ELF-1 (cell line): ENCODE data around the gene ADGRD1.

Experiments
- DNase-seq: peaks from one replicate; pipeline ENCODE4 v3.0.0-alpha.2; 2016; ENCODE audit warnings: low read depth, low spot score

The ADGRD1 gene

DNA sequence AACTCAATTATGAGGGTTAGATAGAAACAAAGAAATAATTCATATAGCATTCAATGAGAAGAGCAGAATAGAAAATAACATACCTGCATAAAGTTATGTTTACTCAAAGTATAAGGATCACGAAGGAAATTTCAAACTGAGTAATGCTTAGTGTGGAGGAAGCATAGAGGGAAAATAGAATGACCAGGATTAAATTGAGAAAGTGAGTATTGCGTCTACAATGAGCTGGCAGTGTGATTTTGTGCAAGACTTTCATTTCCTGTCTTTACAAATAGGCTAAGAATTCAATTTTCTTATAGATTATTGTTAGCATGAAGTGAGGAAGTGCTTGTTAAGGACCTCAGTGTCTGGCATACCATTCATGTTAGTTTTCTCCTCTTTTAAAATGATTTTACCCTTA lies 12.0 kb downstream of the ADGRD1 start:
- DNase-seq = no peak

DNA sequence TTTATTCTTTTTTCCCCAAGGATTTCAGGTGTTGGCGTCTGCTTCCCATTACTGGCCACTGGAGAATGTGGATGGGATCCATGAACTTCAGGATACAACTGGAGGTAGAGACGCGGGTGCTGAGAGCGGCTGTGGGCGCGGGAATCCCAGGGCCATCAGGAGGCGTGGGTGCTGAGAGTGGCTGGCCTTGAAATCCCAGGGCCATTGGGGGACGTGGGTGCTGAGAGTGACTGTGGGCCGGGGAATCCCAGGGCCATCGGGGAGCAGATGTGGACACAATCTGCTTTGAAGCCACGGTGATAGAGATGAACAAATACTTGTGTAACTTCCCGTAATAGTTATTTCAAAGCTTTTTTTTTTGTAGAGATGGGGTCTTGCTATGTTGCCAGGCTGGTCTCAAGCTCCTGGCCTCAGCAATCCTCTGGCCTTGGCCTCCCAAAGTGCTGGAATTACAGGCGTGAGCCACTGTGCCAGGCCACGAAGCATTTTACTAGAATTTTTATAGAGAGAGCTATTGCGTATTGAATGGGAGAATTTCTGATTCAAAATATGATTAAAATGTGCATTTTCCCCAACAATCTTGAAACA lies 12.8 kb downstream of the ADGRD1 start:
- DNase-seq = no peak

- DNase-seq = no peak
Measured at GRCh38 chr12:130967636-130968035, 13.9 kb downstream of the ADGRD1 start.

GRCh38 chr12:130968611-130969010 lies 14.9 kb downstream of the ADGRD1 start:
- no peak for DNase-seq

GRCh38 chr12:130969223-130969622 lies 15.5 kb downstream of the ADGRD1 start:
- DNase-seq = no peak

- DNase-seq = no peak
Measured at GRCh38 chr12:130970165-130970907, 16.6 kb downstream of the ADGRD1 start.

- DNase-seq = no peak
Measured at GRCh38 chr12:130970908-130971233, 17.2 kb downstream of the ADGRD1 start.

GRCh38 chr12:130971925-130972585 lies 18.3 kb downstream of the ADGRD1 start:
- no peak for DNase-seq

DNA sequence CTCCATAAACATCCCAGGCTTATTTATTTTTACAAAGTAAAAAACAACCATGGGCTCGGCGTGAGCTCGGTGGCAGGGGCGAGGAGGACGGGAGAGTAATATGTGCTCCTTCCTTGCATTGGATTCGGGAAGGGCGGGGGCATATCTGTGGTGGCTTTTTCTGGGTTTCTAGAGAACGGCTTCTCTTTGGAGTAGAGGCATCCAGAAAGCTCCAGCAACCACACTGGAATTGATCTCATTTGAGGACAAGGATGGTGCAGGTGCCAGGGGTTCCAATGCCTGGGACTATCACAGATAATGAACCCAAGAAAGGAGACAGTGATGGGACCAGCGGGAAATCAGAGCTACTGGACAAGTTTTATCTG lies 18.9 kb downstream of the ADGRD1 start:
- DNase-seq = no peak

- DNase-seq = no peak
Measured at GRCh38 chr12:130973109-130973508, 19.4 kb downstream of the ADGRD1 start.

DNA sequence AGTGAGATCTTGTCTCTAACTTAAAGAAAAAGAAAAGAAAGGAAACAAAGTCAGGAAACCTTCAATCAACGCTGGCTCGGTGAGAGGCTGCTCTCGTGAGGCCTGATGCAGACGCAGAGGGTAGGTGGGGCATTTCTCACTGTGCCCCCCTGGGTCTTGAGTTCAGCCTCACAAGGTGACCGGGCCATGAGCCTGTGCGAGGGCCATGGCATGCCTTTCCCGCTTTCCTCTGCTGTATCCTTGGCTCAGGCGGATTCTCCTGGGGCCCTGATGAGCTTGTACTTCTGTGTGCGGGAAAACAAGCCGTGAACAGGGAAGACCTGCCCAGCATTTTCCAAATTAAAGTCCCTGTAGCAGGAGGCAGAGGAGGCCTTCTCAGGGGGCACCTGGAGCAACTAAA lies 20.2 kb downstream of the ADGRD1 start:
- DNase-seq = no peak

DNA sequence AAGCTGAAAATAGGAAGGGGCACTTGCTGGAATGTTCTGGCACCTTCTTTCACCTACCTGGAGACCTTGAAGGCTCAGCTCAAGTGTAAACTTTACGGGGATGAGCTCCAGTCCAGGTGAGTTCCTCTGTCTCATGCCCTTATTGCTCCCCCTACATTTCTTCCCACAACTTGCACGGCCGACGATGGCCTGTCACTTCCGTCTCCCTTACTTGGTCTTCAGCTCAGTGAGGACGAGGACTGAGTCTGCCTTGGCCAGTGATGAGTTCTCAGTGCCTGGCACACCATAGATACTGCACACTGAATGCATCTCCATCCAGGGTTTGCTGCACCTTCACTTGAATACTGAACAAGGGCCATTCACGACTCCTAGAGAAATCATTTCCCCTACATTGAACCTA lies 21.4 kb downstream of the ADGRD1 start:
- no peak for DNase-seq

DNA sequence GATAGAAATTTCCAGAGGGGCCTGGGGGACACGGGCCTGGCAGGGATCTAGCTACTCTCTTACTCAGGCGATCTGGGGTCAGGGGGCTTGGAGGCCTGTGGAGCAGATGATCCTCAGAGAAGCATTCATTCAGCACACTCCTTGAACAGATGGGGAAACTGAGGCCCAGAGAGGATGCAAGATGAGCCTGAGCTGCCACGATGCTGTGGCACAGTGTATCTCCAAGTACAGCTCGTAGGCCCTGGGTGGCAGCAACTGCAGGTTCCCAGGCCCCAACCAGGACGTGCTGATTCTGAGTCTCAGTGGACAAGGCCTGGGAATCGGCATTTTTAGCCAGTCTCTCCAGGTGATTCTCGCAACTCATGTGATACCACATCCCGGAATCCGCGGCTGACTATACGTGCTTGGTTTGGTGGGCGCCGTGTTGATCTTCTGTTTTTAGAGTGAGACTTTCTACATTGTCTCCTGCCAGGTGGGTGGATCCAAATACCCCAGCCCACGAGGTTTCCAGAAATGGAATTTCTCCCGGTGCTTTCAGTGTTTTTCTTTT lies 22.5 kb downstream of the ADGRD1 start:
- no peak for DNase-seq

DNA sequence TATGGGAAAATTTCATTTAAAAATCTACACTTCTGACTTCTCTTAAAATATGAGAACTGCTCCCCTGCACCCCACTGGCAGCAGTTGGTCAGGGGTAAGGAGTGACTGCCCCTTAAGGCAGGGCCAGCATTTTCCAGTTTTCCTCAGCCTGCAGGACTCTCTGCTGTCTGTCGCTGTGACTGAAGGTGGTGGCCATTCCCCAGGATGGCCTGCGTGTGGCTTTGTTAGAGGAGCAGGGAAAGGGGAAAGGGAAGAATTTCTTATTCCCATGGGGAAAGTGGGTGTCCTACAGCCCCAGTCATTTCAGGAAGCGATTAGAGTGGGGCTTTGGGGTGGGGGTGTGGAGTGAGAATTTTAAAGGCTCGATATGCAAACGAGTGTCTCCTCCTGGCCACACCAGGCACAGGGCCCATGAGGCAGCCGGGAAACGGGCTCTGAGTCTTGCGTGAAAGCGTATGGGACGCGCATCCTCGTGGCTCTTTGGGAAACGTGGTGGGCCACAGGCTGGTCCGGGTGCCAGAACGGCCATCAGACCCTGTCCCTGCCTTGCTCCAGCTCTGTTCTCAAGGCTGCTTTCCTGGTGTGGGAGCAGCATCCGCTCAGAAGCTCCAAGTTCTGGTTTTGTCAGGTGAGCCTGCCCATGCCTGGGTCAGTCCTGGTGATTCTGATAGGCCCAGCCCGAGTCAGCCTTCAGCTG lies 23.5 kb downstream of the ADGRD1 start:
- DNase-seq = no peak

DNA sequence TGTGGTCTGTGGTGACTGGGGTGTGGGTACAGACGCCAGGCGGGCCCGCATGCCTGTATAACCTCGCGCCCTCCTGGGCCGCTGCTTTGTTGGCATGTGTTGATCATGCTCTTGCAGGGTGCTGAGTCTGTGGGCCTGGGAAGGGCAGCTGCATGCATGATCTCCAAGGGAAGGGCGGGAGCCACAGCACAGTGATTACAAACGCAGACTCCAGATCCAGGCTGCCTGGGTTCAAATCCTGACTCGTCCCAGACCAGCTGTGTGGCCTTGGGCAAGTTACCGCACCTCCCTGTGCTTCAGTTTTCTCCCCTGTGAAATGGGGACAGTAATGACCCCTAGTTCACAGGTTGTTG lies 24.0 kb downstream of the ADGRD1 start:
- DNase-seq = no peak

- DNase-seq = no peak
Measured at GRCh38 chr12:130978785-130979184, 25.1 kb downstream of the ADGRD1 start.

DNA sequence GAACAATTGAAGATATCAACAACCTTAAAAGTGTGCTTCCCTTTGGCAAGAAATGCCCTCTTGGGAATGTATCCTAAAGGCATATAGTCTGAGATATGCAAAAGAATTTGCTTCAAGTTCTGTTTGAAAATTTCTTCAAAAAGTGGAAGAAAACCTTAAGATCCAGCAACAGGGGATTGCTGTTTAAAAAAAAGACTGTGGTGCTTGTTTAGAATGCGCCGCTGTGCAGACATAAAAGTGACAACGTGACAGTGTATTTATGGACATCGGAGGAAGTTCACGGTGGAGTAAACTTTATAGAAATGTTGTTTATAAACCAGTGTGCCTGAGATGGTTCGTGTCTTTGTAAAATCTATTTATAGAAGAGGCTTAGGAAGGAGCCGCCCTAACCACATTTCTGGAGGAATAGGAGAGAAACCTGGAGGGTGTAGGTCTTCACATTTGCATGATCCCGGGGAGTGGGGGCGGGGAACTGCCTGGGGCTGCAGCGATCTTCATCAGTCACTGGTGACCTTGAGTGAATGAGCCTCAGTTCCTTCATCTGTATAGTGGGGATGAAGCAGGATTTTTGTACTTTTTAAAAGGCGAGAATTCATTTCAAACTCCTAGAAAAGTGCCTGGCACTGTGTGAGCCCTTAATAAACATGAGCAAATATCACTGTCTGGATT lies 27.5 kb downstream of the ADGRD1 start:
- DNase-seq = peak; percentile 32

DNA sequence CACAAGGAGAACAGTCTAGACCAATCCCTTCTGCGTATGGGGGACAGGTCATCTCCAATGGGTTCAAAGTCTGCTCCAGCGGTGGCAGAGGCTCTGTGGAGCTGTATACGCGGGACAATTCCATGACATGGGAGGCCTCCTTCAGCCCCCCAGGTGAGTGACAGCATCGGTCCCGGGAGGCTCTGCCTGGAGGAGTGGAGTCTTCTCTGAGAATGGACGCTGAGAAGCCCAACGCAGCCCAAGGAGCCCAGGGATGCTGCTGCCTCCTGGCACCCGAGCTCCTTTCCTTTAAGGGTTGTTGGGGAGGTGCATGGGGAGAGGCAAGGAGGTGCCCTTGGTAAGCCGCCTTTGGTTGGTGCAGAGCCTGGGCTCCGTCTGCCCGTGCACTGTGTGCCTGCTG lies 28.2 kb downstream of the ADGRD1 start:
- no peak for DNase-seq

DNA sequence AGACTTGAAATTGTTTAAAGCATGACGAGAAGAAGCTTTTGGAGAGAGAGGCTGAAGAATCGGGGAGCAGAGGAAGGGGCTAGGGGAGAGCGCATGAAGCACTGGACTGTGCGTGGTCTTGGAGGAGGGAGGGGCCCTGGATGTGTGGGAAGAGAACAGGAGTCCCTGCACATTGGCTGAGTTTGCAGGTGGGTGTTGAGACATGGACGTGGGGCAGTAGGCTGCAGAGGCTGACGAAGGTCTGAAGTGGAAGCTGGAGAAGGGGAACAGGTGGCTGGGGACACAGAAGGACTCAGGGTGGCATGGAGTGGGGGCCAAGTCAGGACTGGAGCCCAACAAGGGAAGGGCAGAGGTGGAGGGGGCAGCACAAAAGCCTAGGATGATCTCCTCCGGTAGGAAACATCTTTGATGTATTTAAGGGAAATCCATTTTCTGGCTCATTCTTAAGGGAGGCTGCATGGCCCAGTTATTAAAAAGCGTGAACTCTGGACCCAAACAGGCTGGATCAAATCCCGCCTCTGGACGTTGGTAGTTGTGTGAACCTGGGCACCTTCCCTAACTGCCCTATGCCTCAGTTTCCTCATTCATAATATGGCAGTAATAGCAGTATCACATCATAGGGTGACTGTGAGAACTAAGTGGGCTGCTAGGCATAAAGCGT lies 29.0 kb downstream of the ADGRD1 start:
- DNase-seq = no peak

GRCh38 chr12:130983328-130984017 lies 29.8 kb downstream of the ADGRD1 start:
- DNase-seq = no peak
